Measurements from ENCODE around the gene RIPPLY2. TPM values are rescaled to one million over a fixed set of nuclear protein-coding genes. Genes with fewer than 3 reads are reported as not detected.

RIPPLY2 gene
- total RNA-seq, 1 experiment from 2014 or later, result not detected

DNA sequence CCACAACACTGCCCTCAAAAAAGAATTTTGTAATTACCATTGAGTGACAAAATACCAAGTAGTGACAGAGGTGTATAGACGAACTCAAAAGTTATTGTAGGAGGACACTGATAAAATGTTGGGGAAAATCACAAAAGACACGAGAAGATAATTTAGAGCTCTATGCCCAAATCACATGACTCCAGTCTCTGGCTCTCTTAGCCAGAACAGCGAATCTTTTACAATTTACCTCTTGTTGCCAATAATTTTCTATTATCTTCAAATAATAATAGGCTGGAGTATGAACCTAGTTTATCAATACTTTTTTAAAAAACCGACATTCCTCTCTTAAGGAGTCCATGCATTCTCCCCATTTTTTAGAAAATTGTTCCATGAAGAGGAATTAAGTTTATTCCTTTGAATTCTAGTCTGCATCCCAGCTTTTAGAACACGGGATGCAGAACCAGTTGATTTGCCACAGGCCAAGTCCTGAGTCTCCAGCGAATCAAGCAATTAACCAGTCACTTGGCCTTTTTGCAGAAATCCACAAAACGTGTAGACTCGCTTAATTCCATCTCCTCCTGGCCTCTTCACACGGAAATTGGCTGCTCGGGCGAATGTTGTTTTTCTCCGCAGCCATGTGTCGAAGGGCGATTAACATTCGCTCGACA lies 507 bp upstream of the RIPPLY2 start:
- Histone ChIP-seq H3K9me3 (no peaks in the 10 kb centered on the region), H3K27me3 (peaks cover 38% of the 10 kb centered on the region), H3K4me3 (peak overlapping the region; percentile 43), H3K36me3 (no peaks in the 10 kb centered on the region)
- DNase-seq, result no peak

DNA sequence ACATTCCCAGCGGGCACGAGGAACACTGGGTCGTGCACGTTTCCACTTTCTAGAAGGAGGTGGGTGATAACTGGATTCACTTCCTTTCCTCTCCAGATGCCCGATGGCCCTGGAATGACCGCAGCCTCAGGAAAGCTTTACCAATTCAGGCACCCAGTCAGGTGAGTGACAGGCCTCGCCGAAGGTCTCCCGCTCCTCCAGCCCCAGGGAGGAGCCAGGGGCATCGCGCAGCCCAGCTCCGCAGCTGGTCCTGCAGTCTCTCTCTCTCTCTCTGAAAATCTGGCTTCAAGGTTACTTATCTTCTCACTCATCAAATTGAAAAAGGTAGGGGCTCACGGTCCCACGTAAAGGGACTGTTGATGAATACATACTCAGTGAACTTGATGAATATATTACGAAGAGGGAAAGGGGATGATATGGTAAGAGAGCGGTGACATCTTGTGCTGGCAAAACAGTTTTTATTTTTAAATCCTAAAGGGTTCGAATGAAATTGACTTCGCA lies 891 bp downstream of the RIPPLY2 start:
- no peaks in the 10 kb centered on the region for H3K36me3 ChIP-seq
- no peak overlapping the region for H3K4me3 ChIP-seq
- no peaks in the 10 kb centered on the region for H3K9me3 ChIP-seq
- no peak for DNase-seq
- peaks cover 43% of the 10 kb centered on the region for H3K27me3 ChIP-seq

DNA sequence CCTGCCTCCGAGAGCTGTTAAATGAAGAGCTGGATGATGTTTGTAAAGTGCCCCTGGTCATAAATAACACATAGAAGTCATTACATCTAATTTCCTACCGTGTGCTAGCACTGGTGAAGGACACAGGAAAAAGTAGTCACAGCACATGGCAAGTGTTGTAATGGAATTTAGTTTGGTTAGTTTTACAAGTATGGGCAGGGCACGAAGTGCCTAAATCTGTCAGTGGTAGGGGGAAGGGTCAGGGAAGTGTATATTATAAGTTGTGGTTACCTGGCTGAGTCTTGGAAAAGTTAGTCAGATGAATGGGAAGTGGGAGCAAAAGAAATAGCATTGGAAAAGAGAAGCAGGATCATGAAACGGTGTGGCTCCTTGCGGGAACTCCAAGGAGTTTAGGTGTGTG lies 1.6 kb downstream of the RIPPLY2 start:
- H3K27me3 ChIP-seq, result peaks cover 43% of the 10 kb centered on the region
- H3K4me3 ChIP-seq, result no peak overlapping the region
- no peaks in the 10 kb centered on the region for H3K36me3 ChIP-seq
- DNase-seq, result no peak
- H3K9me3 ChIP-seq, result no peaks in the 10 kb centered on the region

DNA sequence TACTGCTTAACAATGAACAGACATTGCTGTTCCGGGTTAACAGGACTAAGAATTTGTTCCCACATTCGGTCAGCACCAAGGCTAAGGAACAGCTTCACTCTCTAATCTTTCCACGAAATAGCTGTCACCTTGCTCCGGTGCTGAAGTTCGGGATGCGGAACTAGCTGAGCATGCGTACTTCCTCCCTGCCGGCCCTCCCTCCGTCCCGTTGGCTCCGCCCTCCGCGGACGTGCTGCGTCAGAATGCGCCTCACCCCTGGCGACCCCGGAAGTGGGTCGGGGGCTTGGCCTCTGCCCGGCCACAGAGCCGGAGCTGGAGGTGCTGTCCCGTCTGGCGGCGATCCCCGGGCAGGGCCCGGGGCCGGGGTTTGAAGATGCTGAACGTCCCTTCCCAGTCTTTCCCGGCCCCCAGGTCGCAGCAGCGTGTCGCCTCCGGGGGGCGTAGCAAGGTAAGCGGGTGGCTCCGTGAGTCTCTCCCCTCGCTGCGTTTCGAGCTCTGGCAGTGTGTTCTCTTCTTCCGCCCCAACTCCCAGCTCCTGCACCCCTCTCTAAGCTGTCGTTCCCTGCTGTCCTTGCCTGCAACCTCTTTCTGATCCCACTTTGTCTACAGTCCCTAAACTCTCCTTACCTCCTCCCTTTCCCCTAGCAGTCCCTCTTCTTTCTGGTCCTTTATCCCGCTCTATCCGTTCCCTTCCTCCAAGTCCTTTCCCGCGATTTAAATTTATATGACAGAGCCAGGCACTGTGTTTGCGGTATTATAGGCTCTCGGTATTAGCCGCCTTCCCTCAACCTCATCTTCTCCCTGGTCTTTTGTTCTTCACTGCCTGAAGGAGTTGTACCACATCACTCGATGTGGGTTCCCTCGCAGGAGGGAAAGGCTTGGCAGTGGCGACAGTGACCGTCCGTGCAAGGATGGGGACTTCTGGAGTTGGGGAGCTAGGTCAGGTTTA lies 6.5 kb downstream of the RIPPLY2 start, which contains the start of gene CYB5R4:
TSS of gene CYB5R4 (plus strand) at position 280 of the 949 bp plus-strand sequence. CDS start at position 374, 94 bp downstream.
- Histone ChIP-seq H3K27me3 (peaks cover 16% of the 10 kb centered on the region), H3K9me3 (no peaks in the 10 kb centered on the region), H3K36me3 (peaks cover 7% of the 10 kb centered on the region), H3K4me3 (peak within 1 kb of the TSS; percentile 70)
- DNase-seq, result peak; percentile 93

DNA sequence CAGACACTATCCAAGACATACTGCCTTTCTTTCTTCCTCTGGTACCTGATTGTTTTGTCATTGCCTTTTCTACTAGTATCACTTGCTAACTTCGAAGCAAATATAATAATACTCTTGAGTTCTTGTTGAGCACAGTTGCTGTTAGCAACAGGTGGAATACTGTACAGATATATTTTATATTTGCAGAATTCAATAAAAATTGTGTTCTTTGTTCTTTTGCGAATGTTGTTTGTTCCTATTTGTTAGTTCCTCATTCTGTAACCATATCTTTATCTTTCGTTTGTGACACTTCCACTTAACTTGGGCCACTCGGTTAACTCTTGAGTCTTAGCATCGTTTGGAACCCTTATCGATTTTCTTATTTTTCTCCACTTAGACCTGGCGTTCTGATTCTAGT lies 7.2 kb downstream of the RIPPLY2 start:
- Histone ChIP-seq H3K36me3 (peaks cover 13% of the 10 kb centered on the region), H3K4me3 (peak overlapping the region; percentile 70), H3K27me3 (peaks cover 14% of the 10 kb centered on the region), H3K9me3 (no peaks in the 10 kb centered on the region)
- no peak for DNase-seq

DNA sequence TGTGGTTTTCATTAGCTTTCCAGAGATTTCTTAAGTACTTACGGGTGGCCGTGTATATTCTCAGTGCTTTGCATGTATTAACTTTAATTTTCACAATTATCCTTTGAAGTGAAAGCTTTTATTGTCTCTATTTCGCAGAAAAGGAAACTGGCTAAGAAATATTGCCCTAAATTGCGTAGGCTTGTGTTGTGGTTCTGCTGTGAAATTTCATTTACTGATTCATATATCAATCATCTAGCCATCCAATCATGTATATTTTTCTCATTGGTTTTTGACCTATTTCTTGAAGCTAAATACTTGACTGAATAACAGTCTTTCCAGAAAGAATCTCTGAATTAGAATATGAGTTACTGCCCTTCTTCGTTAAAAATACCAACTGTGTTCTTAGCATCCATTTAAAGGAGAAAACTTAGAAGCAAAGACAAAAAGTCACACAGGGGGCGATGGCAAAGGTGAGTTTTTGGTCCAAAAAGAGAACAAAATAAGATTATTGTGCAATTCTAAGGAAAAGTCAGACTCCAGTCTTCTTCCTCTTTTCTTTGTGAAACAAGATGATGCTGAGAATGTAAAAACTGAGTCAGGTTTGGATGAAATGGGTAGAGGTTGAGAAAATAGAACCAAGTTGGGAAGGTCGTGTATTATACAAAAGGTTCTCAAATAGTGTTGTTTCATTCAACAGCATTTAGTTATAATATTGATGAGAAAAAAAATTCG lies 7.8 kb downstream of the RIPPLY2 start:
- DNase-seq, result no peak

DNA sequence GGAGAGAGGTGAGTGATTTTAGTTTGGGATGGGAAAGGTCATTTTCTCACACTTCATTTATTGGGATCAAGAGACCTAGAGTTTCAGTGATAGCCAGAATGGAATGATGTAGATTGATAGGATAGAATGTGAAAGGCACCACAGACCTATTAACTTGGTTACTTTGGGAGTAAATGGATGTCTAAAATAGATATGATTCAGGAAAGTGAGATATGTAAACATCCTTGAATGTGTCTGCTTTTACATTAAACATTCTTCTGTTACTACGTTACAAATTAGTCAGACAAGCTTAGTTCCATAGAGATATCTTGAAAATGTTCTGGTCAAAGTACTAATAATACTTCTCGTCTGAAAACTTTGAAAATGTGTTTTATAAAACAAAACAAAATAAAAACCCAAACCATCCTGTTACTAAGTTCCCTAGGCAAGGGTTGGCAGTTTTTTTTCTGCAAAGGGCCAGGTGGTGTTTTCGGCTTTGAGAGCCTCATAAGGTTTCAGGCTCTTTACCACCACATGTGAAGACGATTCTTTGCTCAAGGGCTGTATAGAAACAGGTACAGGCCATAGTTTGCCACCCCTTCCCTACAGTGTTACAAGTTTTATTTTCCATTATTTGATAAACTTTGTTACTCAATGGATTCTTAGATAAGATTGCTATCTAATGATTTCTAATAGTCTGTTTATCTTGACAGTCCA lies 9.8 kb downstream of the RIPPLY2 start:
- DNase-seq, result no peak
- peaks cover 30% of the 10 kb centered on the region for H3K36me3 ChIP-seq
- peaks cover 4% of the 10 kb centered on the region; the same call in 1 of the 2 replicates for H3K9me3 ChIP-seq
- H3K4me3 ChIP-seq, result no peak overlapping the region
- peaks cover 2% of the 10 kb centered on the region; the same call in 1 of the 2 replicates for H3K27me3 ChIP-seq

More for the DNA sequence above, 7.8 kb downstream of the RIPPLY2 start:
- peaks cover 19% of the 10 kb centered on the region for H3K36me3 ChIP-seq
- no peaks in the 10 kb centered on the region for H3K9me3 ChIP-seq
- peaks cover 14% of the 10 kb centered on the region for H3K27me3 ChIP-seq
- peak overlapping the region; percentile 70 for H3K4me3 ChIP-seq

DNA sequence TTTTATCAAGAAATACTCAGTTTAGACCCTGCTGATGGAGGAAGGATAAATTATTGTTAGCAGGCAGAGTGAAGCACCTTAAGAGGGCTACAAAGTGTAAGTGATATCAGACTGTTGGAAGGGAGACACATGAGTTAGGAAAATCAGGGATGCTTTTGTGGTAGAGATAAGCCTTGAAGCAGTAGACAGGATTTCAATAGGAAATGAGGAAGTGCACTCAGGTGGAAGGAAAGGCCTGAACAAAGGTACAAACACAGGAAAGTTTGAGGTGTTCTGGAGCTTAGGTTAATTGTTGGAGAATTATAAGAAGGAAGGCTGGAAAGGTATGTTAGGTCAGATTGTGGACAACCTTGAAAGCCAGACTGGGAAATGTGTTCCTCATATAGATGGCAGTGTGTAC lies 13.9 kb downstream of the RIPPLY2 start:
- H3K4me3 ChIP-seq, result no peak overlapping the region
- peaks cover 4% of the 10 kb centered on the region; the same call in 1 of the 2 replicates for H3K9me3 ChIP-seq
- peaks cover 34% of the 10 kb centered on the region for H3K36me3 ChIP-seq
- no peak for DNase-seq
- H3K27me3 ChIP-seq, result no peaks in the 10 kb centered on the region

DNA sequence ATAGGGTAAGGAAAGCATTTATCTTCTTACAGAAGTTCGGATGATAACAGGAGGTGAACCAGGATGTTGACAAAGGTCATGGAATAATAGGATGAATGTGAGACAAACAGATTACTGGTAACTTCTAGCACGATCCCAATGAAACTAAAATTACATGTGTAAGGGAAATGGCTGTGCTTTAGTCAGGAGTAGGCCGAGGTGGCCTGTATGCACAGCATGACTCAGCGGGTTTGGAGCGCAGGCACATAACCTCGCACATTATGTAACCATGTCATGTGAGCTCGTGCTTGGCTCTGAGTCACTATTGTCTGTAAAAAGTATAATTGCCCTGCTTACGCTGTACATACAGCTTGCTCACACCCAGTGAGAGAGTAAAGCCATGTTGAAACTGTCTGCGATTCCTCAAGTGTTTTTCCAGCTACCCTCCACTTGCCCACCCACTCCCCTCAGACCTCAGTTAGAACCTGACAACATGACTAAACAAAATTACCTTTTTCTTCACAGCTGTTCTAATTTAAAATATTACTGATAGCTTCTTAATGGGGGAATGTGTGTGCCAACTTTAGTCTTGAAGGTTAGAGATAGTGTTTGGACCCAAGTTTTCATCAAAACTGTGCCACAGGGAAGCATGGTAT lies 14.5 kb downstream of the RIPPLY2 start:
- Histone ChIP-seq H3K9me3 (peaks cover 4% of the 10 kb centered on the region; the same call in 1 of the 2 replicates), H3K36me3 (peaks cover 34% of the 10 kb centered on the region), H3K27me3 (no peaks in the 10 kb centered on the region), H3K4me3 (no peak overlapping the region)
- DNase-seq, result peak; percentile 92

DNA sequence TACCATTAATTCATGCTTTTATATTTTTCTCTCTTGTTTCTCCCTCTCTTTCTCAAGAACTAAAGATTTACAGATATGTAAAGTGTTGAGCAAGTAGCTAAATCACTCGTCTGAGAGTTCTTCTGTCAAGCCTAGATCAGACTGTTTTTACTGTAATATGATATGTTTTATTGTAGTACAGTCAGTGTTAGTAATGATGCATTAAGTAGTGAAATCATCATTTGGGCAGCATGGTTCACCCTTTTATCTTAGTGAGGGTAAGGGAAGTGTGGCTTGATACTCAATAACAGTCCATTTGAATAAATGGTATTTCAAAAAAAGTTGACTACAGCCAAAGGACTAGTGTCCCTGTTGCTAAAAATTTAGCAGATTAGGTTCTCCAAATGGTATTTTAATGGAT lies 15.5 kb downstream of the RIPPLY2 start:
- Histone ChIP-seq H3K36me3 (peaks cover 34% of the 10 kb centered on the region), H3K9me3 (peaks cover 4% of the 10 kb centered on the region; the same call in 1 of the 2 replicates), H3K27me3 (no peaks in the 10 kb centered on the region), H3K4me3 (no peak overlapping the region)
- no peak for DNase-seq

DNA sequence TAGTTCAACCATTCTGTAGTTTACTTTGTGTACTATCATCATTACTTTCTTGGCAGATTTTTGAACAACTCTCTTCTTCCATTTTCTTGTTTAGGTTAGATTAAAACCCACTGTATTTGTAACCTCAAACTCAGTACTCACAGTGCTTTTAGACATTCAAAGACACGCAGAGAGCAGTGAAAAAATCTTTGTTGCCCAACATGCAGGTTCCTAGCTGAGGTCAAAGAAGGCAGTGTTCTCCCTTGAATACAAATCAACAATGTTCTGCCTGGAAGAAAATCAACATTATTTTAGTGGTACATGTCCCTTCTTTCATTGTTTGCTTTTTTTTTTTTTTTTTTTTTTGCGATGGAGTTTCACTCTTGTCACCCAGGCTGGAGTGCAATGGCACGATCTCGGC lies 17.5 kb downstream of the RIPPLY2 start:
- Histone ChIP-seq H3K36me3 (peaks cover 18% of the 10 kb centered on the region), H3K9me3 (peaks cover 4% of the 10 kb centered on the region; the same call in 1 of the 2 replicates), H3K4me3 (no peak overlapping the region), H3K27me3 (no peaks in the 10 kb centered on the region)
- DNase-seq, result no peak

DNA sequence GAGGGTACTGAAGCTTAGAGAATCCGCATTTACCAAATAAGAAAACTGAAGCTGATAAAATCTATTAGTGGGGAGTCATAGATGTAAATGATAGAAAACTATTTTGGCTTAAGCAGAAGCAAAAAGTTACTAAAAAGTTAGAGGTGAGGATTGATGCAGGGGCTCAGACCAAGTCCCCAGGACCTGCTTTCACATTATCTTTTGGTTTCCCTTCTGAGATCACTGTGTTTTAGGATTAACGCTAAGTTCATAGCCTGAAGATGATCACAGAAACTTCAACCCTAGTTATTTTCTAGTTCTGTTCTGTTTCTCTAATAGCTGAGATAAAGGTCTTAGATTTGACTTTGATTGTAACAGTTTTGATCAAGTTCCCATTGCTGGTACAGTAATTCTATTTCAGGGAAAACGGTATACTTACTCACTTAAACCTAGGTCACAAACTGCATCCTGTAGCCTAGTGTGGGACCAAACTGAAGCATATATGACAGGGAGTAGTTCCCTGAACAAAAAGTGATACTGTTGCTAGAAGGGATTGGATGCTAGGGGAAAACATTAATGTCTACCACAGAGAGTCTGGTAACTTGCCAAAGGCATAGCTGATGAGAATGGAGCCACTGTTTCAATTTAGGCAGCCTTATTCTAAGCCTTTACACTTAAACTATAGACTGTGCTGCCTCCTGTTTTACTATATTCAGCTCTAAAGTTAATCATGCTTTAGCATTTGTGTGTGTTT lies 19.4 kb downstream of the RIPPLY2 start:
- Histone ChIP-seq H3K36me3 (peaks cover 4% of the 10 kb centered on the region; the same call in 1 of the 2 replicates), H3K9me3 (no peaks in the 10 kb centered on the region), H3K27me3 (no peaks in the 10 kb centered on the region), H3K4me3 (no peak overlapping the region)
- no peak for DNase-seq

DNA sequence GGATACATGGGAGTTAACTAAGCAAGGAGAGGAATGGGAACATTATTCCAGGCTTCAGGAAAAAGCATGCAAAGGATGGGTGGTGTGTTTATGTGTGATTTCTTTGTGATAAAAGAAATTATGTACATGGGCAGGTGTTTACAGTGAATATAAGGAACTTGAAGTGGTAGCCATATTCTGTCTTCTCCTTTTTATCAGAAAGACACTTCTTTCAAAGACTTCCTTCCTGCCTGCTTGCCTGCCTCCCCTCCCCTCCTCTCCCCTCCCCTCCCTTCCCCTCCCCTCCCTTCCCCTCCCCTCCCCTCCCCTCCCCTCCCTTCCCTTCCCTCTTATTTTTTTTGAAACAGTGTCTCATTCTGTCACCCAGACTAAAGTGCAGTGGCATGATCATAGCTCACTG lies 20.7 kb downstream of the RIPPLY2 start:
- DNase-seq, result no peak
- Histone ChIP-seq H3K4me3 (no peak overlapping the region), H3K27me3 (no peaks in the 10 kb centered on the region), H3K36me3 (peaks cover 4% of the 10 kb centered on the region; the same call in 1 of the 2 replicates), H3K9me3 (no peaks in the 10 kb centered on the region)

DNA sequence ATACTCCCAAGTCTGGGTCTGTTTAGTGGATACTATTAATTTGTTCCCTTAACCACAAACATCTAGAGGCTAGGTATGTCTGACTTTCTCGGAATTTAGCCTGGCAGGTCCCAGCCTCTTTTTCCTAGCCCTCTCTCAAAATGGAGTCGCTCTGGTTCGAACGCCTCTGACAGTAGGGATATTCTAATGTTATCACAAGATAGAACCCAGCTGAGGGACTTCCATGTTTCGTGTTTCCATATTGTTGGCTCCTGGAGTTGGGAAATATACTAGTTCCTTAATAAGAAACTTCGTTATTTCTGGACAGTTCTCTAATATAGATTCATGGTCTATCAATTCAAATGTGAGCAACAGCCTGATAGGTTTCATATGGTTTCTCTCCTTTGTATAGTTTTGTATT lies 22.7 kb downstream of the RIPPLY2 start:
- DNase-seq, result no peak
- H3K9me3 ChIP-seq, result no peaks in the 10 kb centered on the region
- H3K36me3 ChIP-seq, result no peaks in the 10 kb centered on the region
- no peaks in the 10 kb centered on the region for H3K27me3 ChIP-seq
- no peak overlapping the region for H3K4me3 ChIP-seq

Data from MG63 (cell line).